AG20443 (cell line): ENCODE measurements around the gene KDM4C.
"Not testable (repeated sequence)": the region's sequence is repeated elsewhere in the genome, so short reads cannot be mapped to it uniquely, and the experiment has no call there.

Experiments
- DNase-seq: peaks from one replicate; pipeline ENCODE4 v3.0.0; 2012; ENCODE audit warnings: low spot score, mixed read lengths

The KDM4C gene

GRCh38 chr9:6931913-6932312, 174.1 kb downstream of the KDM4C start:
- peak; percentile 80 for DNase-seq

- DNase-seq: no peak
Measured at GRCh38 chr9:6936103-6936502, 178.3 kb downstream of the KDM4C start.

- no peak for DNase-seq
Measured at GRCh38 chr9:6937209-6937608, 179.4 kb downstream of the KDM4C start.

GRCh38 chr9:6938447-6938846, 180.7 kb downstream of the KDM4C start:
- DNase-seq: peak; percentile 77

GRCh38 chr9:6938873-6939272, 181.1 kb downstream of the KDM4C start:
- DNase-seq: no peak

- no peak for DNase-seq
Measured at GRCh38 chr9:6941501-6941900, 183.7 kb downstream of the KDM4C start.

- no peak for DNase-seq
Measured at GRCh38 chr9:6942406-6942805, 184.6 kb downstream of the KDM4C start.

- DNase-seq: no peak
Measured at GRCh38 chr9:6943293-6943692, 185.5 kb downstream of the KDM4C start.

- DNase-seq: peak; percentile 39
Measured at GRCh38 chr9:6944093-6944551, 186.3 kb downstream of the KDM4C start.

- DNase-seq: no peak
Measured at GRCh38 chr9:6944896-6945295, 187.1 kb downstream of the KDM4C start.

- no peak for DNase-seq
Measured at GRCh38 chr9:6945816-6946215, 188.0 kb downstream of the KDM4C start.

GRCh38 chr9:6946583-6947166, 188.9 kb downstream of the KDM4C start:
- DNase-seq: no peak

GRCh38 chr9:6948921-6949320, 191.1 kb downstream of the KDM4C start:
- DNase-seq: not testable (repeated sequence)

GRCh38 chr9:6955251-6955921, 197.6 kb downstream of the KDM4C start:
- DNase-seq: peak; percentile 48

- DNase-seq: no peak
Measured at GRCh38 chr9:6956879-6957278, 199.1 kb downstream of the KDM4C start.

- DNase-seq: no peak
Measured at GRCh38 chr9:6959270-6960000, 201.7 kb downstream of the KDM4C start.

- no peak for DNase-seq
Measured at GRCh38 chr9:6960777-6961176, 203.0 kb downstream of the KDM4C start.

- DNase-seq: no peak
Measured at GRCh38 chr9:6961845-6962522, 204.2 kb downstream of the KDM4C start.

- DNase-seq: no peak
Measured at GRCh38 chr9:6965566-6965965, 207.8 kb downstream of the KDM4C start.

- peak; percentile 44 for DNase-seq
Measured at GRCh38 chr9:6968271-6968670, 210.5 kb downstream of the KDM4C start.

- DNase-seq: no peak
Measured at GRCh38 chr9:6969805-6970204, 212.0 kb downstream of the KDM4C start.

- DNase-seq: no peak
Measured at GRCh38 chr9:6973089-6973488, 215.3 kb downstream of the KDM4C start.

GRCh38 chr9:6973762-6974161, 216.0 kb downstream of the KDM4C start:
- no peak for DNase-seq
